Tibial nerve (tissue), 4 donors: ENCODE results near the gene KLRF2.

Experiments
- EP300 ChIP-seq, 2 donors: sonication (generic); formaldehyde crosslinking; IDR thresholded peaks; one replicate each; pipeline ENCODE4 v1.6.1; 2017; ENCODE audit warnings: antibody characterized with exemption in 2 of 2, mild to moderate bottlenecking in 1 of 2
- POLR2A ChIP-seq, 2 donors: fragments of 450-650 bp; IDR thresholded peaks; one replicate each; pipeline ENCODE4 v1.6.1; 2017; ENCODE audit warnings: antibody characterized with exemption in 2 of 2, mild to moderate bottlenecking in 2 of 2, moderate library complexity in 2 of 2
- TF ChIP-seq, protein P1 (sequence below), 5 experiments: fragments of 200-600 bp in 3 of 5; fragments of 450-650 bp in 2 of 5; sonication (generic) in 3 of 5; IDR thresholded peaks; one replicate each; pipeline ENCODE4 v1.5.1; 2016 to 2019; ENCODE audit warnings: antibody characterized with exemption in 5 of 5, mild to moderate bottlenecking in 3 of 5, moderate library complexity in 2 of 5

DNA sequence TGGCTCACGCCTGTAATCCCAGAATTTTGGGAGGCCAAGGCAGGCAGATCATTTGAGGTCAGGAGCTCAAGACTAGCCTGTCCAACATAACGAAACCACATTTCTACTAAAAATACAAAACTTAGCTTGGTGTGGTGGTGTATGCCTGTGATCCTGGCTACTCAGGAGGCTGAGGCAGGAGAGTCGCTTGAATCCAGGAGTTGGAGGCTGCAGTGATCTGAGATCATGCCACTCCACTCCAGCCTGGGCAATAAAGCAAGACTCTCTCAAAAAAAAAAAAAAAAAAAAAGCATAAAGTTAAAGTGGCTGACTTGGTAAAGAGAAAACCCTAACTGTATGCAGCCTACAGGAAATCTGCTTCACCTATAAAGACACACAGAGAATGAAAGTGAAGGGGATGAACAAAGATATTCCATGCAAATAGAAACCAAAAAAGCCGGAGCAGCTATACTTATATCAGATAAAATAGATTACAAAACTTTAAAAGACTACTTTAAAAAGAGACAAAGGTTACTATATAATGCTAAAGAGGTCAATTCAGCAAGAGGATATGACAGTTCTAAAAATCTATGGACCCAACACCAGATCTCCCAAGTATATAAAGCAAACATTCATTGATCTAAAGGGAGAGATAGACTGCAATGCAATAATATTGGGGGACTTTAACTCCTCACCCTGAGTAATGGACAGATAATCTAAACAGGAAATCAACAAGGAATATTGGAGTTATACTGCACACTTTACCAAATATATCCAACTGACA is 16.2 kb upstream of the KLRF2 start:
- no peak for TF ChIP-seq EP300 (IDR thresholded peaks at IDR 0.05)
- TF ChIP-seq, protein P1, sequence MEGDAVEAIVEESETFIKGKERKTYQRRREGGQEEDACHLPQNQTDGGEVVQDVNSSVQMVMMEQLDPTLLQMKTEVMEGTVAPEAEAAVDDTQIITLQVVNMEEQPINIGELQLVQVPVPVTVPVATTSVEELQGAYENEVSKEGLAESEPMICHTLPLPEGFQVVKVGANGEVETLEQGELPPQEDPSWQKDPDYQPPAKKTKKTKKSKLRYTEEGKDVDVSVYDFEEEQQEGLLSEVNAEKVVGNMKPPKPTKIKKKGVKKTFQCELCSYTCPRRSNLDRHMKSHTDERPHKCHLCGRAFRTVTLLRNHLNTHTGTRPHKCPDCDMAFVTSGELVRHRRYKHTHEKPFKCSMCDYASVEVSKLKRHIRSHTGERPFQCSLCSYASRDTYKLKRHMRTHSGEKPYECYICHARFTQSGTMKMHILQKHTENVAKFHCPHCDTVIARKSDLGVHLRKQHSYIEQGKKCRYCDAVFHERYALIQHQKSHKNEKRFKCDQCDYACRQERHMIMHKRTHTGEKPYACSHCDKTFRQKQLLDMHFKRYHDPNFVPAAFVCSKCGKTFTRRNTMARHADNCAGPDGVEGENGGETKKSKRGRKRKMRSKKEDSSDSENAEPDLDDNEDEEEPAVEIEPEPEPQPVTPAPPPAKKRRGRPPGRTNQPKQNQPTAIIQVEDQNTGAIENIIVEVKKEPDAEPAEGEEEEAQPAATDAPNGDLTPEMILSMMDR (IDR thresholded peaks at IDR 0.05), result no peak
- TF ChIP-seq POLR2A (IDR thresholded peaks at IDR 0.05), result no peak
